Caco-2 (cell line): ENCODE measurements around the gene TTC23. TPM values are rescaled to one million over a fixed set of nuclear protein-coding genes. Genes with fewer than 3 reads are reported as not detected.
A peak's percentile ranks its signal among the peaks of the same experiment; 100 is the strongest.

ENCODE experiments used
- BruUV-seq: library from RNA; stranded (reverse); fragments of 400-500 nt; replicated peaks from 2 replicates; lab custom pipeline; 2021; lab: Mats Ljungman, UMichigan
- CTCF ChIA-PET: fragments of 300-600 bp; sonication (Branson Sonifier 250); formaldehyde crosslinking; loops from one replicate; lab custom pipeline; 2022; ENCODE audit warnings: antibody characterized with exemption; lab: Charles Lee
- POLR2A ChIA-PET: fragments of 300-600 bp; sonication (Branson Sonifier 250); formaldehyde crosslinking; loops from one replicate; lab custom pipeline; 2022; ENCODE audit warnings: antibody characterized with exemption; lab: Charles Lee
- DNase-seq, 2 experiments: peaks; one replicate each; pipeline versions ENCODE4 v3.0.0 to v3.0.0-alpha.2; 2020 to 2022
- H3K27me3 ChIP-seq: replicated peaks from 2 replicates; pipeline ENCODE4 v1.6.0; 2011; ENCODE audit warnings: low read length; ENCODE audit not compliant: control insufficient read depth, insufficient read depth
- H3K36me3 ChIP-seq: 2 replicates; pipeline ENCODE4 v1.5.1; 2011; ENCODE audit warnings: low read length; ENCODE audit not compliant: control insufficient read depth, insufficient read depth
- H3K4me1 ChIP-seq: fragments of 250-450 bp; sonication (Bioruptor Pico); 2 replicates; pipeline ENCODE4 v1.5.1; 2020; ENCODE audit warnings: mild to moderate bottlenecking
- H3K4me3 ChIP-seq: 2 replicates; pipeline ENCODE4 v1.5.1; 2011; ENCODE audit warnings: low read depth, mild to moderate bottlenecking, control low read depth, low read length
- H3K9me3 ChIP-seq: fragments of 250-450 bp; sonication (Bioruptor Pico); 2 replicates; pipeline ENCODE4 v1.5.1; 2020; ENCODE audit warnings: mild to moderate bottlenecking, moderate library complexity
- H3K27ac Mint-ChIP-seq: one replicate; pipeline ENCODE4 v1.8.0; 2022; ENCODE audit warnings: mixed read lengths; ENCODE audit not compliant: unreplicated experiment
- H3K27me3 Mint-ChIP-seq: one replicate; pipeline ENCODE4 v1.8.0; 2022; ENCODE audit warnings: mixed read lengths; ENCODE audit not compliant: insufficient read depth, unreplicated experiment
- H3K36me3 Mint-ChIP-seq: one replicate; pipeline ENCODE4 v1.8.0; 2022; ENCODE audit warnings: mild to moderate bottlenecking, mixed read lengths; ENCODE audit not compliant: insufficient read depth, unreplicated experiment
- H3K4me1 Mint-ChIP-seq: one replicate; pipeline ENCODE4 v1.8.0; 2022; ENCODE audit warnings: low read depth, mixed read lengths; ENCODE audit not compliant: unreplicated experiment
- H3K4me3 Mint-ChIP-seq: one replicate; pipeline ENCODE4 v1.8.0; 2022; ENCODE audit warnings: mild to moderate bottlenecking, moderate library complexity, mixed read lengths; ENCODE audit not compliant: unreplicated experiment
- H3K9me3 Mint-ChIP-seq: one replicate; pipeline ENCODE4 v1.8.0; 2022; ENCODE audit warnings: mixed read lengths; ENCODE audit not compliant: unreplicated experiment
- intact Hi-C: fragments of 100-400 bp; cut with micrococcal nuclease; formaldehyde crosslinking; loops from one replicate; pipeline ENCODE4 v1.10.0; 2022; ENCODE audit not compliant: unreplicated experiment
- total RNA-seq: library from RNA; stranded (reverse); gene quantifications from 2 replicates; pipeline ENCODE4 v1.2.3, GENCODE V29; 2022
- TF ChIP-seq, protein P1 (sequence below), 2 experiments: fragments of 200-600 bp in 1 of 2; IDR thresholded peaks; 1 replicate in 1 of 2; 2 replicates in 1 of 2; pipeline versions ENCODE4 v1.5.1 to v1.8.0; 2011 to 2022; ENCODE audit warnings: antibody characterized with exemption in 1 of 2, control low read depth in 1 of 2, inconsistent platforms in 1 of 2, low read depth in 1 of 2, low read length in 1 of 2, mild to moderate bottlenecking in 1 of 2, moderate library complexity in 1 of 2; ENCODE audit not compliant: insufficient read depth in 1 of 2, severe bottlenecking in 1 of 2, unreplicated experiment in 1 of 2

Gene TTC23
- total RNA-seq, 1 experiment from 2014 or later, result 10.8 TPM

DNA sequence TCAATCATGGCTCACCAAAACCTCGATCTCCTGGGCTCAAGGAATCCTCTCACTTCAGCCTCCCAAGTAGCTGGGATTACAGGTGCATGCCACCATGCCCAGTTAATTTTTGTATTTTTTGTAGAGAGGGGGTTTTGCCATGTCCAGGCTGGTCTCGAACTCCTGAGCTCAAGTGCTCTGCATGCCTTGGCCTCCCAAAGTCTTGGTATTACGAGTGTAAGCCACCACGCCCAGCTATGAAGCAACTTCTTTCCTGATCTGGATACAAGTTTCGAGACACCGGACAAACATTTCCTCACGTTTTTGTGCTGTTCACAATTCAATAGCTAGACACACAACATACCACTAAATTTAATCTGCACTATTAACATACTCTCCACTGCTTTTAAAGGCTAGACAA, 147.9 kb downstream of the TTC23 start:
- H3K36me3 ChIP-seq, result no peaks in the 10 kb centered on the region
- TF ChIP-seq, protein P1, sequence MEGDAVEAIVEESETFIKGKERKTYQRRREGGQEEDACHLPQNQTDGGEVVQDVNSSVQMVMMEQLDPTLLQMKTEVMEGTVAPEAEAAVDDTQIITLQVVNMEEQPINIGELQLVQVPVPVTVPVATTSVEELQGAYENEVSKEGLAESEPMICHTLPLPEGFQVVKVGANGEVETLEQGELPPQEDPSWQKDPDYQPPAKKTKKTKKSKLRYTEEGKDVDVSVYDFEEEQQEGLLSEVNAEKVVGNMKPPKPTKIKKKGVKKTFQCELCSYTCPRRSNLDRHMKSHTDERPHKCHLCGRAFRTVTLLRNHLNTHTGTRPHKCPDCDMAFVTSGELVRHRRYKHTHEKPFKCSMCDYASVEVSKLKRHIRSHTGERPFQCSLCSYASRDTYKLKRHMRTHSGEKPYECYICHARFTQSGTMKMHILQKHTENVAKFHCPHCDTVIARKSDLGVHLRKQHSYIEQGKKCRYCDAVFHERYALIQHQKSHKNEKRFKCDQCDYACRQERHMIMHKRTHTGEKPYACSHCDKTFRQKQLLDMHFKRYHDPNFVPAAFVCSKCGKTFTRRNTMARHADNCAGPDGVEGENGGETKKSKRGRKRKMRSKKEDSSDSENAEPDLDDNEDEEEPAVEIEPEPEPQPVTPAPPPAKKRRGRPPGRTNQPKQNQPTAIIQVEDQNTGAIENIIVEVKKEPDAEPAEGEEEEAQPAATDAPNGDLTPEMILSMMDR (IDR thresholded peaks at IDR 0.05; ENCODE audit: insufficient read depth in 1 of 2, low read depth in 1 of 2, low read length in 1 of 2, severe bottlenecking in 1 of 2, unreplicated experiment in 1 of 2), result no peak
- H3K9me3 ChIP-seq, result no peaks in the 10 kb centered on the region
- no TSS peak for BruUV-seq
- no peaks in the 10 kb centered on the region for H3K9me3 Mint-ChIP-seq
- H3K4me3 Mint-ChIP-seq, result no peak overlapping the region
- peaks cover 6% of the 10 kb centered on the region for H3K36me3 Mint-ChIP-seq
- CTCF ChIA-PET, result interaction anchor here (0.6 kb wide), 1 partner anchor 1372 kb away, joined by 3 read pairs; no protein-coding TSS in a partner anchor
- intact Hi-C loops, result no loop called here
- no peak for DNase-seq
- no peaks in the 10 kb centered on the region for H3K4me1 Mint-ChIP-seq
- H3K4me1 ChIP-seq, result no peaks in the 10 kb centered on the region
- peaks cover 8% of the 10 kb centered on the region for H3K27me3 Mint-ChIP-seq
- POLR2A ChIA-PET, result no interaction called here
- H3K4me3 ChIP-seq, result no peak overlapping the region
- no peak overlapping the region for H3K27ac Mint-ChIP-seq
- H3K27me3 ChIP-seq, result peaks cover 1% of the 10 kb centered on the region

DNA sequence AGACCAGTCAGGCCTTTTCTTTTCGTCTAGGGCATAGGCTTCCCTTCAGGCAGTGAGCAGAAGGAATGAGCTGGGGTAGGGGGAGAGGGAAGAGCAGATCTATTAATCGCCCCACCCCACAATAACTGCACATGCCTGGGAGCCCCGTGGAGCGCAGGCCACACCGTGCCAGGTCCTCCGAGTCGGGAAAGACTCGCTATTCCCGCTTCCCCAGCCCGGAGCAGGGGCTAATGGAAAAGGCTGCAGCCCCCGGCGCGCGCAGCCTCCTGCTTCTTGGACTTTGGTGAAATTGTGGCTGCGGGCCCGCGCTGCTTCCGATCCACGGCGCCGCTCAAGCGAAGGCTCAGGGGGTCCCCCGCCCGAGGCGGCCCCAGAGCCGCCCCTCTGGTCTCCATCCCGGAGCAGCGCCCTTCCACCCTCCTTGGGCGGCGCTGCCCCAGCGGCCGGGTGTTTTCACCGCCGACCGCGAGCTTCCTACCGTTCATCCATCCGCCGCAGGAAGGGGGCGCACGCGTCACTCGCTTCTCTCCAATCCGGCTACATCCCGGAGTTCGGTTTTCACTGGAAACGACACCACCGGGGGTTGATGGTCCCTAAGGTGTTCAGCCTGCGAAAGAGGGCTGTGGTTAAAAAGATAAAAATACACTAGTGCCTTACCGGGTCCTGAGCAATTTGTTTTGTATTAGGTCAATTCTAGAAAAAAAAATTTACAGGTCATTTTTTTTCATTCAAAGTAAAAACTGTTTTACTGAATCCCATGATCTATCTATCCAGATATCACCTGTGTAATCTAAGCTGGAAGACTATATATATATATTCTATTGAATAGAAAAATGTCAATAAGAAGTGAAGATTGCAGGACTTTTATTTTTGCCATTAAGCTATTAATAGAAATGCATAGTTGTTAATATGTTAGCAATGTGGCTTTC, 148.9 kb downstream of the TTC23 start:
- ChIA-PET POLR2A (interaction anchor here (0.6 kb wide), 1 partner anchor 9 kb away, joined by 3 read pairs; no protein-coding TSS in a partner anchor), CTCF (interaction anchor here (0.5 to 2.6 kb wide), 13 partner anchors 9 to 633 kb away, joined by 3 to 13 read pairs (median 4); partner anchors contain the start of gene LYSMD4)
- H3K9me3 ChIP-seq, result no peaks in the 10 kb centered on the region
- BruUV-seq, result no TSS peak
- intact Hi-C loops, result loop anchor here (1.0 kb wide), 1 partner anchor 113 kb away; no protein-coding TSS in a partner anchor
- peak; percentile 71 to 88 for DNase-seq
- H3K4me3 ChIP-seq, result peak overlapping the region; percentile 35
- H3K27ac Mint-ChIP-seq, result no peak overlapping the region
- TF ChIP-seq, protein P1 (IDR thresholded peaks at IDR 0.05; ENCODE audit: insufficient read depth in 1 of 2, low read depth in 1 of 2, low read length in 1 of 2, severe bottlenecking in 1 of 2, unreplicated experiment in 1 of 2), result peak; percentile 70 to 93
- no peaks in the 10 kb centered on the region for H3K4me1 Mint-ChIP-seq
- H3K27me3 ChIP-seq, result peaks cover 1% of the 10 kb centered on the region
- no peaks in the 10 kb centered on the region for H3K4me1 ChIP-seq
- peaks cover 6% of the 10 kb centered on the region for H3K36me3 Mint-ChIP-seq
- peak overlapping the region; percentile 71 for H3K4me3 Mint-ChIP-seq
- H3K36me3 ChIP-seq, result no peaks in the 10 kb centered on the region
- no peaks in the 10 kb centered on the region for H3K9me3 Mint-ChIP-seq
- H3K27me3 Mint-ChIP-seq, result peaks cover 8% of the 10 kb centered on the region

DNA sequence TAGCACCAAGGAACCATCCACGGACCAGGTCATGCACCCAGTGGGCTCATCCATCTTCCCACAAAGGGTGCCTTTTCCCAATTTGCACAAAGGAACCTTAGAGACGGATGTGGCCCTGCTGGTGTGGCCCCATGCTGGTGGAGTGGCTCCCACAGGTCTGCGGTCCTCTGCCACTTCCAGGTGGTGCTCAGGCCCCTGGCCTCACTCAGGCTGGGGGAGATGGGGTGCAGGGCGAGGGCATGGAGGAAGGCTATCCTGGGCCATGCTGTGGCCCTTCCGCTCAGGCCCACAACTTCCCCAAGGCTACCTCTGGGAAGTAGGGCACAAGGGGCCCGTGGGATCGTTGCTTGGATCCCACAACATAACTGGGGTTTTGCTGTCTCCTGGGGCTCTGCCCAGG, 149.7 kb downstream of the TTC23 start:
- H3K9me3 ChIP-seq, result no peaks in the 10 kb centered on the region
- TF ChIP-seq, protein P1 (IDR thresholded peaks at IDR 0.05; ENCODE audit: insufficient read depth in 1 of 2, low read depth in 1 of 2, low read length in 1 of 2, severe bottlenecking in 1 of 2, unreplicated experiment in 1 of 2), result no peak
- Mint-ChIP-seq H3K36me3 (peaks cover under 1% of the 10 kb centered on the region), H3K4me3 (peak overlapping the region; percentile 71), H3K27ac (no peak overlapping the region), H3K9me3 (no peaks in the 10 kb centered on the region), H3K4me1 (no peaks in the 10 kb centered on the region), H3K27me3 (peaks cover 8% of the 10 kb centered on the region)
- no peaks in the 10 kb centered on the region for H3K36me3 ChIP-seq
- ChIA-PET CTCF (interaction anchor here (1.0 to 2.6 kb wide), 2 partner anchors 23 to 634 kb away, joined by 4 to 13 read pairs; partner anchors contain the start of gene LYSMD4), POLR2A (no interaction called here)
- peaks cover 1% of the 10 kb centered on the region for H3K27me3 ChIP-seq
- intact Hi-C loops, result loop anchor here (1.0 kb wide), 1 partner anchor 114 kb away; no protein-coding TSS in a partner anchor
- no peaks in the 10 kb centered on the region for H3K4me1 ChIP-seq
- no peak overlapping the region for H3K4me3 ChIP-seq
- no TSS peak for BruUV-seq
- DNase-seq, result no peak
